GM18861 (cell line): ENCODE data around the gene SASH1.

Experiments used
- ATAC-seq: cut with Tn5 transposase; IDR thresholded peaks from one replicate; pipeline ENCODE4 v1.9.1; 2021; ENCODE audit not compliant: unreplicated experiment

The SASH1 gene

DNA sequence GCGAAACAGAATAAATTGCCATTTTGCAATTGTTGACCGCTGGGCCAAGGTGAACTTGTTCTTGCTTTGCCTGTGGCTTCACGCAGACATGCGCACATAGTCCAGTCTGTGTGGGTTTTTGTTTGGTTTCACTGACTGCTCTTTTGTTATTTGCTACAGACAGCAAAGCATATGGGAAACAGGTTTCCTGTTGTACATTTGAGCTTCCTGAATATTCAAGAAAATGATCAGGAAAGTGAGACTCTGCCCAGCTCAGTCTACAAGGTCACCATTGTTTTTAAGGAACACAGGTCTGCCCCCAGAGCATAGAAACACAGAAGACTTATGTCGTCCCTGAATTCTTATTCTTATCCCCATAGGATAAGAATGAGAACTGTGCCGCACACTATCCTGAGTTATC is 55.6 kb downstream of the SASH1 start:
- ATAC-seq = no peak

DNA sequence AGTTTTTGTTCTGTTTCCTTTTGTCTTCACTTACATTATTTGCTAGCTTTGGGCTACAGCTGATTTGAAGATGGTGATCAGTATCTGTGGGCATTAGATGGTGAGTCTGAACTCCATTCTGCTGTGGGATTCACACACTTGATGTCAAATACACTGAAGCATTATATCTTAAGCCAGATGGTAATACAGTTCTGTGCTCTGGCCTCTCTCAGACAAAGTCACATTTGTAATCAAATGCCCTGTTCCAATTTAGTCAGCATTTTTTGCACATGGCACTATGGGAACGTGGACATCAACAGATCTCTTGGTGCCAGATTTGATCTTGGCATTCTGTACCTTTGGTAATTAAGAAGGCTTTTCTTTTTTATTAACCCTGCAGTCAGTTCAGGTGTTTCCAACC is 56.0 kb downstream of the SASH1 start:
- no peak for ATAC-seq

DNA sequence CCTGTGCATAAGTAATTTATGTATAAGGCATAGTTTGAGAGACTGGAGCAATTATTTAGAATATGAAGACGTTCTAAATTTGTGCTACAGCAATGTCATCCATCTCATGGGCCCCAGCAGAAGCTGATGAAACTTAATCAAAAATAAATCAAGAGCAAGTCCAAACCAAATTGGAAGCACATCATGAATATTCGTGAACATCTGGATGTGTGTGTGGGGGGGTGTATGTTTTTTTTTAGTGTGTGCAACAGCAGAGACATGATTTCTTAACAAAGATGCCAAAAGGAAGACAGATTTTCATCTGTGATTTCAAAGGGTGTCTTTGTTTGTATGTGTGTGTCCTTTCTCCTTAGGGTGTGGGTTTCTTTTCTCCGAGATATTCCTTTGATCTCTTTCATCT is 58.9 kb downstream of the SASH1 start:
- no peak for ATAC-seq

DNA sequence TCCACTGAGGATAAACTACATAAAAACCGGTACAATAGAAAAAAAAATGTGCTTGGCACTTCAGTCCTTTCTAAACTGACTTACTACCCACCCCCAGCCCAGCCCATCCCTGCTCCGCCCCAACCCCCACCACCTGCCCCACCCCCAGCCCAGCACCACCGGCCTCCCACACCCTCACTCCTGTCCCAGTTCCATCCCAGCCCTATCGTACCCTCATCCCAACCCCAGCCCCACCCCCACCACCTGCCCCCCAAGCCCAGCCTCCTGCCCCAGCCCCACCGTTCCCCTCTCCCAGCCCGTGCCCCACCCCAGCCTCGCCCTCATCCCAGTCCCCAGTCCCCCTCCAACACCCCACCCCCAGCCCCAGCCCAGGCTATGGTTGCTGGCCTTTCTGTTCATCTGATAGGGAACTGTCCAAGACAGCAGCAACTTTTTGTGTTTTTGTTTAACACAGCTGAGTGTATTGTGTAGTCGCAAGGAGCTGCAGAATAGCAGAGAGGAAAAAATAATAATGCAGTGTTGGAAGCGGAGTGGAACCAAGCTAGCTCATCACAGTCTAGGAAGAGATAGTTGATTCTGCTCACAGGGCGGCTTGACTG is 61.9 kb downstream of the SASH1 start:
- no peak for ATAC-seq

DNA sequence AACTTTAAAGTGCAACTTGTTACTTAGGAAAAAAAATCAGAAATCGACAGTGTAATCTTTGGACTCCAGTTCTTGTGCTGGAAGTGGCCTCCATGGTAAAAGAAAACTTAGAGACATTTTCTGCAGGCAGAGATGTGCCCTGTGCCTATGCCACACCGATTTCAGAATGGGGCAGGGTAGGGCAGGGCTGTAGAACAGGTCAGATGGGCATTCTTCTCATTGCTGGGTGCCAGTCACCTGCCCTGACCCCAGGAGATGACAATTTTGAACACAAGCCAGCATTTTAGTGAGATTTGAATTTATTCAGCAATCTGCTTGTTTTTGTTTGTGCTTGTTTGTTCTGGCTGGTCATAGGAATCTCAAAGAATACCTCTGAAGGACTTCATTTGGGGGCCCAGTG is 63.3 kb downstream of the SASH1 start:
- no peak for ATAC-seq

DNA sequence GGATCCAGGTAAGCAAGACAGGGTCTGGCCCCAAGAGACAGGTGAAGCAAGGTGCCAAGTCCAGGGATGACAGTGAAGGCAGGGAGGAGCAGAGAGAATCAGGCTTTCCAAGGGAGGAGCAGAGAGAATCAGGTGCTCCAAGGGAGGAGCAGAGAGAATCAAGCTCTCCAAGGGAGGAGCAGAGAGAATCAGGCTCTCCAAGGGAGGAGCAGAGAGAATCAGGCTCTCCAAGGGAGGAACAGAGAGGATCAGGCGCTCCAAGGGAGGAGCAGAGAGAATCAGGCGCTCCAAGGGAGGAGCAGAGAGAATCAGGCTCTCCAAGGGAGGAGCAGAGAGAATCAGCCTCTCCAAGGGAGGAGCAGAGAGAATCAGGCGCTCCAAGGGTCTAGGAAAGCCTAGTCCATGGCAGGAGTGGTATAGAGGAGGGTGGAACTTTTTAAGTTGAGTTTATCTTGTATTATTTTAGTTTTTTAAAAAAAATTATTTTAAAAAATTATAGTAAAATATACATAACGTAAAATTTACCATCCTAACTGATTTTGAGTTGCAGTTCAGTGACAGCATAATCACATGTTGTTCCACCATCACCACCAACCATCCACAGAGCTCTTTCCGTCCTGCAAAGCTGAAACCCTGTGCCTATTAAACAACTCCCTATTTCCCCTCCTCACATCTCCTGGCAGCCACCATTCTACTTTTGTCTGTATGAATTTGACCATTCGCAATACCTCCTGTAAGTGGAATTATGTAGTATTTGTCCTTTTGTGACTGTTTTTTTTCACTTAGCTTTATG is 64.1 kb downstream of the SASH1 start:
- ATAC-seq = no peak

DNA sequence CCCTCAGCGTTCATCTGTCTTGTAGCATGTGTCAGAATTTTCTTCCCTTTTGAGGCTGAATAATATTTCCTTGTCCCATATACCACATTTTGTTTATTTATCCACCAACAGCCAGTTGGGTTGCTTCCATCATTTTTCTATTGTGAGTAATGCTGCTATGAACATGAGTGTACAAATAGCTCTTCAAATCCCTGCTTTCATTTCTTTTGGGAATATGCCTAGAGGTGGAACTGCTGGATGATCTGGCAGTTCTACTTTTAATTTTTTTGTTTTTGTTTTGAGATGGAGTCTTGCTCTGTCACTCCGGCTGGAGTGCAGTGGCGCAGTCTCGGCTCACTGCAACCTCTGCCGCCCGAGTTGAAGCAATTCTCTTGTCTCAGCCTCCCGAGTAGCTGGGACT is 64.7 kb downstream of the SASH1 start:
- ATAC-seq = no peak

DNA sequence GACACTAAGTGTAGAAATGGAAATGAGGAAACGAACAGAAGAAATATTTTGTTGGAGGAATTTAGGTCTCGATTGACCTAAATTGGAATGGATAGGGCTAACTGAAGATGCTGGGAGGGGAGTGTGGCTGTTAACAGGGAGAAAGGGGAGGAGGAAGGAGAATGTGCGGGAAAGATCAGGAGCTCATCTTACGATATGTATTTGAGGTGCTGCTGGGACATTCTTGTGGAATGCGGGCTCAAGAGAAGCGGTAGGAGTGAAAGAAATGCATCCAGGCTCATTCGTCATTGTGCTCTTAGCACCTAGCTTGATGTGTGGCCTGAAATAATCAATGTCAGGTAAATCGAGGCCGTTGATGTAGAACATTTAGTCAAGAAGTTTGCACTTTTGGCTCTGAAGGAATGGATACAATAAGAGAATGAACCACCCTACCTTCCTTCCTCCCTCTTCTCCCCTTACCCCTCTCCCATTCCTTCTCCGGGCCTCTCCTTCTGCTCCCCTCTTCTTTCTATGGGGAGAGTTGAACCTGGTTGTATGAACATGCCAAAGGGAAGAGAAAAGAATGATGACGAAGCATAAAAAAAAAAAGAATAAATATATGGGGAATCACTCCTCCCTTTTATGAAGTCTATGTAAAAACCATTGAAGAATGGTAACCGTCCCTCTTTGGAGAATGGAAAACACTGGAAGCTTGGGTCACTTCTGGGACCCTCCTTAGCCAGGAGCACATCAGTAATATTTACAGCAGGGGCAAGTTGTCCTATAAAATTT is 70.9 kb downstream of the SASH1 start:
- ATAC-seq = no peak

DNA sequence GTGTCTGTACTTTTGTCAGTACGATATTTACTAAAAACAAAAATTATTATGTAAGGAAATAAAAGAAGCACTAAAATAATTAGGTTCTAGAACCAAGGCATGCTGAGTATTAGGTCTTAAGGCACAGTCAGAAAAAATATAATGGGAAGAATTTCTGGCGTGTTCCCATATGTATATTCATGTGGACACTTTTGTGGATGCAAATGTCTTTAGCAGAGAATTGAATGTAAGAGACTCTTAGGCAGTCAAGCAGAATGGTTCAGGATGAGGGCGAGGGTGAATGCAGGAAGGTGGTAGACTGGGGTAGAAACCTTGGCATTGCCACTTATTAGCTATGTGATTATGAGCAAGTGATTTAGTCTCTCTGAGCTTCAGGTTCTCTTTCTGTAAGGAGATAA is 71.5 kb downstream of the SASH1 start:
- no peak for ATAC-seq

DNA sequence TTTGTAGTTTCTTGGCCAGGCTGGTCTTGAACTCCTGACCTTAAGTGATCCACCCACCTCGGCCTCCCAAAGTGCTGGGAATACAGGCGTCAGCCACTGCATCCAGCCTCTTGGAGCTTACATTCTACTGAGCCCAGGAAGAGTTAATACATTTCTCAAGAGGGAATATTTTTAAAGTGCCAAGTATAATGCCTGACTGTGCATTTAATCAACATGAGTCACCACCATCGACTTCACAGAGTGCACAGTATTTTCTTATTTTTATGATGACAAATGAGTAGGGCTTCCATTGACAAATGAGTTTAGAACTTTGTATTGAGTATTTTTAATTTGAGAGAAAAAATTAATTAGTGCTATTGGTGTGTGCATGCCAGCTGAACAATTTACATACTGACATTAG is 72.2 kb downstream of the SASH1 start:
- ATAC-seq = no peak

DNA sequence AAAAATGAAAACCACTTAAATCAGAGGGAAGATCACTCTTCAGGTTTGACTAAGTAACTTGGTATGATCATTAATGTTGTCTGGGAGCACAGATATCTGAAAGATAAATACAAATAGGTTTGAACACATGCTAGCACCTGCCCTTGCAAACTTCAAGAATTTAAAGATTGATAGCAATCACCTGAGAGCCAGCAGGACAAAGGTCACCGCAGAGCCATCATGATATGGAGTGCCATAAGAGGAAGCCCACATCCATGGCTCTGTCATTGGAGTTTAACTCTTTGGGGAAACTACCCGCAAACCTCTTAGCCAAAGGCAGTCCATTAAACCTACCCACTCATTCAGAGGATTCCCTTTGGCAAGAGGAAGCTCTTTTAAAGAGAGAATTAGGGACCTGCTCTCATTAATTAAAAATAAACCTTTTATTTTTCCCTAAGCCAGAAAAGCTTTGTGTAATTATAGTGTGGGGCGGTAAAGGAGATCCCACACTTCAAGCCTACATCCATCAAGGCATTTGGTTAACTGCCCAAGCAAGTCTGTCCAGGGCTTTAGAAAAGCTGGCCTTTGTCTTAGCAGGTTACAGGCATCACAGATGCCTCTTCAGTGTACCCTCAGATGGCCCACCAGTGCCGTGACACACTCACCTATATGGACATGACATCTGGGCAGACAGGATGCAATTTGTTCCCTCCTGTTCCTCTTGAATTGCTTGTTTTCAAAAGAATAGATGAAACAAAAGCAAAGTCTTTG is 73.0 kb downstream of the SASH1 start:
- ATAC-seq = no peak

DNA sequence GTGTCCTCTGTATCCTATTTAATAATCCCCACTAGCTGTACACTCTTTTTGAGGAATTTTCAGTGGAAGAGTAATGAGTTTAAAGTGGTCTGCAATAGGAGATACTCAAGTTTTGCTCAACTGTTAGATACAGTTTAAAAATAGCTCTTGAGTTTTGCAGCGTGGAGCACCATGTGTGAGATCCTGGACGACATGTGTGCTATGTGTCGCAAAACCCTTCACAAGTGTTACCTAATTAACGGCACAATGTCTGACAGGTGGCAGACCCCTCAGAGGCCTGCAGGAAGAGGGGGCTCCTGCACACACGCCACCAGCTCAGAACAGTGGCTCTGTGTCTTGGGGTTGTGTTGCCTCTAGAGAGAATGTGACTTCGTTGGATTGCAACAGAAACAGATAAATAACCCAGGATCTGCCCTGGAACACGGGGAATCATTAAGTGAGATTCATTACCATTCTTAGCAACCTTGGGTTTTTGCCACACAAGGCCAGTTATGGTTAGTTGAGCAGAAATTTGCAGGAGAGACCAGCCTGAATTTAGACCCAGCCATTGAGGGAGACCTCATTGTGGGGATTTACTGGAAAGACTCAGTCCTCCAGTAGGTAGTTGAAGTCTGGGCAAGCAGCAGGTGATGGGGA is 73.8 kb downstream of the SASH1 start:
- no peak for ATAC-seq

DNA sequence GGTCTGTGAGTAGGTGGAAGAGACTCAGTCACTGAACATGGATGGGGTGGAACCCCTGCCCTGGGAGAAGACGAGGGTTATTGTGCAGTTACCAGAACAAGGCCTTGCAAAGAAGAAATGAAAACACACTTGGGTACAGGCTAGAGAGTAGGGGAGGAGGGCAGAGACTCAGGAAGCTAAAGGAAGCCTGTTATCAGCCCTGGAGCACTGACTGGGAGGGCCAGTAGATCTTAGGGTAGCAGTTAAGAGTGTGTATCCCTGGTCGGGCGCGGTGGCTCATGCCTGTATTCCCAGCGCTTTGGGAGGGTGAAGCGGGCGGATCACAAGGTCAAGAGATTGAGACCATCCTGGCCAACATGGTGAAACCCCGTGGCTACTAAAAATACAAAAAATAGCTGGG is 74.4 kb downstream of the SASH1 start:
- ATAC-seq = no peak

DNA sequence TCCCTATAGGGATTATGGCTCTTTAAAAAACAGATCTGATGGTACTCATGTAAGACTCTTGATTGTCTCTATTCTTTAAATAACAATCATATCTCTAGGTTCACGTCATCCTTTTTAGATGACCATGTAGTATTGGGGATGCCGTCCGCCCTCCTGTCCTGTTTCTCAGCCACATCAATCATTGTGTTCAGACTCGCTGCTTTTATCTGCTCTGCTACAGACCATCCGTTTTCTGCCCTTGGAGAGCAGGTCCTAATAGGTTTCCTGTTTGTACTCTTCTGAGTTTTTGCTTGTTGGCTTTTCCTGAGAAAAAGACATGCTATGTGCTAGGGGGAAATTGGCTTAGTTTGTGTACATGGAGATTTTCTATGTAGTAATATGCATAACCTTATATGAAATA is 76.8 kb downstream of the SASH1 start:
- ATAC-seq = no peak

DNA sequence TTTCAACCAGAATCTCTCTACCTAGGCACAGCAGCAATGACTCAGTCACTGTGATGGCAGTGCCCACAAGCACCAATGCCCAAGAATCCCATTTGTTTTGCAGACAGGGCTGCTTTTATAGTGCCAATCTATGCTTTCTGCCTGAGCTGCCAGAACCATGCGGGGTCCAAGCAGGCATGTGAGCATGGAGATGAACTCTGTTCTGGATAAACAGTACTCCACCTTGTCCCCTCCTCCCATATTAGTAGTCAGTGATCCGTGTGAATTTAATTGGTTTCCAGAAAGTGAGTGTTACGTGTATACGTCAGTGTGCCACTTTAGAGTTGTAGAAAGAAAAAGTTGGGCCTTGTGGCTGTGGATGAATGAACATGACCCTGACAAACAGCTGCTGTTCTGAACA is 79.4 kb downstream of the SASH1 start:
- ATAC-seq = no peak

DNA sequence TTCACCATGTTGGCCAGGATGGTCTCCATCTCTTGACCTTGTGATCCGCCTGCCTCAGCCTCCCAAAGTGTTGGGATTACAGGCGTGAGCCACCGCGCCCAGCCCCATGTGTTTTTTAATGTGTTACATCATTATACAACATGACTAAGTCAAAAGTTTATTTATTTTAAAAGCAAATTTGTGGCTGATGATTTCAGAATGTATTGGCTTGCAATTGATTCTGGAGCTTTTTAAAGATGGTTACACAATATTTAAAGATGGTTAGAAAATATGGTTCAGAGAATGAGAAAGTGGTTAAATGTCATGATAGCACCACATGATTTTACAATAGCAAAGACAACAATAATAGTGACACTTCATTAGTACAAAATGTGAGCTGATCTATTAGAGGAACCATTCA is 80.5 kb downstream of the SASH1 start:
- no peak for ATAC-seq

DNA sequence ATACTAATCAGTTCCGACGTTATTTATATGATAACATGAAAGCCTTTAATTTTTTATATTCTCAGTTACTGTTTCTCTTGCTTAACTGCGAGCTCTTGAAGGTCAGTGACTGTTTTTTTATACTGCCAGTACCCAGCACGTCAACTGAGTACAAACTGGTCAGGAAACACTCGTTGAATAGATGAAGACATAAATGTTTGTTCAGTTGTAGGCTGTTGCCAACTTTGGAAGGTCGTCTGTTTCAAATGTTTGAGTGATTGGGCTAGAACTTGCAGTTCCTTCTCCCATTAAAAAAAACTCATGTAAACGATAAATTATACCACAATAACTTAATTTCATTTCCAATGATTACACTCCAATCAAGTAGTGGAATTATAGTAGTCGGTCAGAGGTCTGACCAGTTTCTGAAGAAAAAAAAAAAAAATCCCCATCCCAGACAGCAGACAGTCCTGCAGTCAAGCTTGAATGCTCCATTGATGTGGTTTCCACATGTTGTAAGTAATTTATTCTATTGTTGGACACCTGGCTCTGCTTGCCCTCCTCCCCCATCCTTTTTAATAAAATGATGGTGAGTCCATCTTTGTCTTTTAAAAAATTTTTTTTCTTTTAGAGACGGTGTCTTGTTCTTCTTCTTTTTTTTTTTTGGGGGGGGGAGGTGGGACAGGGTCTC is 81.1 kb downstream of the SASH1 start:
- no peak for ATAC-seq

DNA sequence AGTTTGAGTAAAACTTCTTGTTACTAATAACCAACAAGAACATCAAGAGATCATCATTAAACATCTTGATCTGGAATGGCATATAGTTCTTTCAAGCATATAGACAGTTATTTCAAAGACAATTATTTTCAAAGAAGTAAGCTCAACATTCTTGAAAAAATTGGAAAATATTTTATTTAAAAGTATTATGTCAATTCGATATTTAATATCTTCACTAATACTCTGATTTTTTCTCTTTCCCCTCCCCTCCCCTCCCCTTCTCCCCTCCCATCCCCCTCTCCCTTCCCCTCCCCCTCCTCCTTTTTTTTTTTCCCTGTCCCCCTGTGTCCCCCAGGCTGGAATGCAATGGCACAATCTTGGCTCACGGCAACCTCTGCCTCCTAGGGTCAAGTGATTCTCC is 82.8 kb downstream of the SASH1 start:
- no peak for ATAC-seq

DNA sequence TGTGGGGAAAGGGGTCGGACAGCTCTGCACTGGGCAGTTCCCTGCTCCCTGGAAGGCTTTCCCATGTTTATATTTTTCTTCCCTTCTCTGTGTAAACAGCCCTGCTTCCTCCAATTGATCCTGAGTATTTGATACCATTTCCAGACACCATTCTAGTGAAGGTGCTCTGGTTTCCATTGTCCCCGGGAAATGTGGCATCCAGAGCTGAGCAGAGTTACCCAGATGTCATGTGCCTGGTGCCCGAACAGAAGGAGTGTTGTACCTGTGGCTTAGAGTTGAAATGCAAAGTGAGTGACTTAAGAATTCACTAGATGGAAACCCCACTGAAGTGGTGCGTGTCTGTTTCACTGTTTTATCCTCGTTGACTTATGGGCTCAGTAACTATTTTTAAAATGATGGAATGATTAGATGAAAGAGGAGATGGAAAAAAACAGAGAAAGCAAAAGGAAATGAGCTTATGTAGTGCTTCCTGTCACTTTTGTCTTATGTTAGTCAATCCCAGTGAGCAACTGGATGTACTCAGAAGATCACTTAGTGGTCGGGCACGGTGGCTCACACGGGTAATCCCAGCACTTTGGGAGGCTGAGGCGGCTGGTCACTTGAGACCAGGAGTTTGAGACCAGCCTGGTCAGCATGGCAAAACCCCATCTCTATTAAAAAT is 83.8 kb downstream of the SASH1 start:
- ATAC-seq = no peak

DNA sequence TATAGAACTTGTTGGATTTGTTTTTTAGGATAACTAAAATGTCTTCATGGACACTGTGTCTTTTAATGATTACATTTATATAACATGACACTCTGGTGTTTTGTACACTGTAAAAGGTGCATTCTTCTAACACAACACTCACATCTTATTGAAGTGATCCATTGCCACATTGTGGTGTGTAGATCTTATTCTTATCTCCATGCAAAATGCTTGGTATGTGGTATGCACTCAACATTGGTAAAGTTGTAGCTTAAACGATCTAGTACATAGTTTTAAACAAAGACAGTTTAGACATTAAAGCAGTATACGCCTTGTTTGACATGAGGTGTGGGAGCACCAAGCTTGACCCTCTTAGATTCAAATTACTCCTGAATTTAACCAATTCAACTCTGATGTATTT is 84.7 kb downstream of the SASH1 start:
- ATAC-seq = no peak
